ENCODE data around the gene MYO3B. TPM values are rescaled to one million over a fixed set of nuclear protein-coding genes. Genes with fewer than 3 reads are reported as not detected.

Gene MYO3B
- total RNA-seq, 1 donor from 2014 or later, result 27.3 TPM

- H3K27ac Mint-ChIP-seq, result no peak overlapping the region
- TF ChIP-seq CTCF (IDR thresholded peaks at IDR 0.05), result no peak
- no peak for TF ChIP-seq EZH2 (IDR thresholded peaks at IDR 0.05)
- TF ChIP-seq EZH2phosphoT487 (IDR thresholded peaks at IDR 0.05), result no peak
- Histone ChIP-seq H3K4me3 (peak overlapping the region; percentile 40), H3K27me3 (no peaks in the 10 kb centered on the region), H3K79me2 (ENCODE audit: low read depth) (no peaks in the 10 kb centered on the region), H3K4me1 (peaks cover 69% of the 10 kb centered on the region), H3K27ac (peak overlapping the region; percentile 96), H3F3A (ENCODE audit: low read depth) (peaks cover 58% of the 10 kb centered on the region), H3K36me3 (no peaks in the 10 kb centered on the region), H2AFZ (replicated peaks) (no peak overlapping the region), H3K4me2 (peak overlapping the region; percentile 76), H3K9me3 (ENCODE audit: low read depth) (no peaks in the 10 kb centered on the region), H4K20me1 (ENCODE audit: low read depth) (no peaks in the 10 kb centered on the region), H3K9ac (no peak overlapping the region)
- H3K27me3 Mint-ChIP-seq (ENCODE audit: insufficient read depth, low read depth), result peaks cover 5% of the 10 kb centered on the region
- H3K4me1 Mint-ChIP-seq, result peaks cover 34% of the 10 kb centered on the region
- H3K4me3 Mint-ChIP-seq, result no peak overlapping the region
- H3K9me3 Mint-ChIP-seq, result no peaks in the 10 kb centered on the region
- no peaks in the 10 kb centered on the region for H3K36me3 Mint-ChIP-seq
- peak; percentile 28 for DNase-seq (ENCODE audit: low spot score)
Observed at GRCh38 chr2:170354855-170355780, 177.2 kb downstream of the MYO3B start.

DNA sequence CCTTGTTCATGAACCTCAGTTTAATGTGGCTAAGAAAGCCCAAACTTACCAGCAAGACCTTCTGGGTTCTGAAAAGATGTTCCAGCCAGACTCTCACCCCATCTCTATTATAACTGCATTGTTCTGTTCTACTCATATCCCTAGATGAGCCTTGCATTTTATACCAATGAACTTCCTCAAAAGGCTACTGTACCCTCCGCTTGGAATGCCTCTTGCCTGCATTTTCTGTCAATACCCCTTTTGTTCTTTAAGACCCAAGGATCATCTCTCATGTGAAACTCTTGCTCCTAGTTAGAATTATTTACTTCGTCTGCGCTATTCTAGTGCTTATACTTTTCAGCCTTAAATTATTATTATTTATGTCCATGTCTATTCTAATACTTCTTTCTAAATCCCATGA lies 181.5 kb downstream of the MYO3B start:
- no peaks in the 10 kb centered on the region for H3K9me3 ChIP-seq (ENCODE audit: low read depth)
- Mint-ChIP-seq H3K4me3 (no peak overlapping the region), H3K27me3 (ENCODE audit: insufficient read depth, low read depth) (peaks cover 4% of the 10 kb centered on the region), H3K9me3 (no peaks in the 10 kb centered on the region), H3K27ac (no peak overlapping the region), H3K36me3 (no peaks in the 10 kb centered on the region), H3K4me1 (peaks cover 61% of the 10 kb centered on the region)
- TF ChIP-seq EZH2 (IDR thresholded peaks at IDR 0.05), result no peak
- no peak for TF ChIP-seq CTCF (IDR thresholded peaks at IDR 0.05)
- TF ChIP-seq EZH2phosphoT487 (IDR thresholded peaks at IDR 0.05), result no peak
- peak overlapping the region; percentile 97 for H3K27ac ChIP-seq
- peaks cover 79% of the 10 kb centered on the region for H3K4me1 ChIP-seq
- peak overlapping the region; percentile 73 for H3K4me2 ChIP-seq
- H3K36me3 ChIP-seq, result no peaks in the 10 kb centered on the region
- H3K4me3 ChIP-seq, result no peak overlapping the region
- no peak overlapping the region for H3K9ac ChIP-seq
- no peak for DNase-seq (ENCODE audit: low spot score)
- H3K79me2 ChIP-seq (ENCODE audit: low read depth), result peaks cover 27% of the 10 kb centered on the region
- H3F3A ChIP-seq (ENCODE audit: low read depth), result peaks cover 63% of the 10 kb centered on the region
- H3K27me3 ChIP-seq, result no peaks in the 10 kb centered on the region
- H2AFZ ChIP-seq (replicated peaks), result no peak overlapping the region
- no peaks in the 10 kb centered on the region for H4K20me1 ChIP-seq (ENCODE audit: low read depth)

- Mint-ChIP-seq H3K27ac (peak overlapping the region; percentile 11), H3K9me3 (no peaks in the 10 kb centered on the region)
Observed at GRCh38 chr2:170360546-170361089, 182.7 kb downstream of the MYO3B start.

More at GRCh38 chr2:170360546-170361089, 182.7 kb downstream of the MYO3B start:
- Mint-ChIP-seq H3K4me1 (peaks cover 55% of the 10 kb centered on the region), H3K36me3 (no peaks in the 10 kb centered on the region), H3K27me3 (ENCODE audit: insufficient read depth, low read depth) (peaks cover 6% of the 10 kb centered on the region), H3K4me3 (peak overlapping the region; percentile 1)
- TF ChIP-seq EZH2 (IDR thresholded peaks at IDR 0.05) (no peak), CTCF (IDR thresholded peaks at IDR 0.05) (no peak), EZH2phosphoT487 (IDR thresholded peaks at IDR 0.05) (peak; percentile 71)
- H2AFZ ChIP-seq (replicated peaks), result no peak overlapping the region
- peak overlapping the region; percentile 97 for H3K27ac ChIP-seq
- H3K36me3 ChIP-seq, result no peaks in the 10 kb centered on the region
- H3K9me3 ChIP-seq (ENCODE audit: low read depth), result no peaks in the 10 kb centered on the region
- H3K79me2 ChIP-seq (ENCODE audit: low read depth), result peaks cover 36% of the 10 kb centered on the region
- H3F3A ChIP-seq (ENCODE audit: low read depth), result peaks cover 51% of the 10 kb centered on the region
- peaks cover 81% of the 10 kb centered on the region for H3K4me1 ChIP-seq
- peak overlapping the region; percentile 37 for H3K4me3 ChIP-seq
- no peaks in the 10 kb centered on the region for H4K20me1 ChIP-seq (ENCODE audit: low read depth)
- peak; percentile 87 for DNase-seq (ENCODE audit: low spot score)
- peak overlapping the region; percentile 73 for H3K4me2 ChIP-seq
- no peaks in the 10 kb centered on the region for H3K27me3 ChIP-seq
- H3K9ac ChIP-seq, result no peak overlapping the region
